GM10266 (cell line): ENCODE data around the gene LCMT2.
"Not testable (repeated sequence)": the region's sequence is repeated elsewhere in the genome, so short reads cannot be mapped to it uniquely, and the experiment has no call there.

Experiments used
- DNase-seq: peaks from one replicate; pipeline ENCODE4 v3.0.0; 2012; ENCODE audit errors: extremely low spot score
- CTCF ChIP-seq: IDR thresholded peaks from 2 replicates; pipeline ENCODE4 v1.5.1; 2012; ENCODE audit warnings: mild to moderate bottlenecking, low read depth; ENCODE audit not compliant: control insufficient read depth, insufficient read depth; ENCODE audit errors: missing control alignments

Gene LCMT2

DNA sequence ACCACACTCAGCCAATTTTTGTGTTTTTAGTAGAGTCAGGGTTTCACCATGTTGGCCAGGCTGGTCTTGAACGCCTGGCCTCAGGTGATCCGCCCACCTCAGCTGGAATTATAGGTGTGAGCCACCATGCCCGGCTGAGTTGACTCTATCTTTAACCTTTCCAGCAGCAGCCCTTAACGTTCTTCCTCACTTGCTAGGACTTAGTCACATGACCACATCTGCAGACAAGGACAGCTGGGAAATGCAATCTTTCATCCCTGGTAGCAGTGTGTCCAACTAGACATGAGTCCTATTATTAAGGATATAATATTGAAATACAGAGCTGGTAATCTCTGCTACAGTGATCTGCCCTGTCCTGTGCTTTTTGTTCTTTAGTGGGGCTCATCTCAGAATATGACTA lies 18.0 kb downstream of the LCMT2 start:
- no peak for DNase-seq
- no peak for TF ChIP-seq CTCF

GRCh38 chr15:43302205-43302817 lies 28.1 kb downstream of the LCMT2 start, which contains the start of gene TGM7:
TSS of gene TGM7 (minus strand) at chr15:43302255.
- no peak for DNase-seq
- TF ChIP-seq CTCF: no peak

DNA sequence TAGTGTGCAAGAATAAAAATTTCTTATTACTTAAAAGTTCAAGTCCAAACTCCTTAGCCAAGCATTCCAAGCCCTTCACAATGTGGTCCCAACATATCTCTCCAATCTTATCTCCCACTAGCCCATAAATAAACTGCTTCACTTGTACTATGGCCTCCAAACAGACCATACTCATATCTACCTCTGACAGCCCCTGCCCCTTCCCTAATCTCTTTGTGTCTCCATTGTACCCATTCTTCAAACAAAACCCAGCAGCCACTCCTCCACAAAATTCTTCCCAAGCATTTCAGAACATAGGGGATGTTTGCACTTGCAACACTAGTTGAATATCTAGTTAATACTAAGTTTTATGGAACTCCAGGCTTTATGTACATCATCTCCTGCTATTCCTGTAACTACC lies 30.5 kb downstream of the LCMT2 start:
- no peak for TF ChIP-seq CTCF
- DNase-seq: no peak

DNA sequence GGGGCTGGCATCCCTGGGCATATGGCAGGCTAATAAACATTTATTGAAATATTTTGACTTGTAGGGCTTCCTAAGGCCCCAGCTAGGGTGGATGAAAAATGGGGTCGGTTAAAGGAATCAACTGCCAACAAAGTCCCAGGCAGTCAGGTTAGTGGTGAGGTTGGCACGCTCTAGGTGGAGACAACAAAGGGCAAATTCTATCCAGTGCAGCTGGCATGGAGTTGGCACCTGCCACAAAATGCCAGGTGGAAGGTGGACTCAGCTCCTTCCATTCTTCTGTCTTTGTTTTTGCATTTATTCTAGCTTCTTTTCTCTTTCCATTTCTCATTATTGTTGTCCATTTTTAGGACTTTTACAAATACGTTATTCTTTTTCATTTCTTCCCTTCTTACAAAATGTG lies 31.0 kb downstream of the LCMT2 start:
- DNase-seq: no peak

DNA sequence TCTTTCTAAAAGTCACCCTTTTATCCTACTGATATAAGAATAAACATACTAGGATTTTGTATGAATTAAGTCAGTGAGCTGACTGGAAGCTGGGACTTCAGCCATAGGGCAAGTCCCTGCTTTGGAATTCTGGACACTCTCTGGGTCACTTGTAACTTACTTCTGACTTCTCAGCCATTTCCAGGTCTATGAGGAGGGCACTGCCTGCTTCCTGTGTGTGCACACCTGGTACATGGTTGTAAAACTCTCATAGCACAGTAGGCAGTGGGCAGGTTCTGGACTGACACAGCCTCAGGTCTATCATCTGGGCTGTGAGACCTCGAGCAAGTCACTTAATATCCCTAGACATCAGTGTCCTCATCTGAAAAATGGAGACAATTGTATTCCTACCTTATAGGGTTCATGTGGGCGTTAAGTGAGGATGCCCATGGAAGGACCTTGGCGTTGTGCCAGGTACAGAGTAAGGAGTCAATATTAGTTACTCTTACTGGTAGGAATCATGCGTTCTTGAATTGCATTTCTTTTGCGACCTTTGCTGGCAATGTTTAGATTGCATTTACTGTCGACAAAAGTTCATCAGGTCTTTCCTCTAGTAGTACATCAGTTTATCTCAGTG lies 36.2 kb downstream of the LCMT2 start:
- no peak for DNase-seq
- no peak for TF ChIP-seq CTCF

More for the DNA sequence above, 31.0 kb downstream of the LCMT2 start:
- TF ChIP-seq CTCF: no peak

DNA sequence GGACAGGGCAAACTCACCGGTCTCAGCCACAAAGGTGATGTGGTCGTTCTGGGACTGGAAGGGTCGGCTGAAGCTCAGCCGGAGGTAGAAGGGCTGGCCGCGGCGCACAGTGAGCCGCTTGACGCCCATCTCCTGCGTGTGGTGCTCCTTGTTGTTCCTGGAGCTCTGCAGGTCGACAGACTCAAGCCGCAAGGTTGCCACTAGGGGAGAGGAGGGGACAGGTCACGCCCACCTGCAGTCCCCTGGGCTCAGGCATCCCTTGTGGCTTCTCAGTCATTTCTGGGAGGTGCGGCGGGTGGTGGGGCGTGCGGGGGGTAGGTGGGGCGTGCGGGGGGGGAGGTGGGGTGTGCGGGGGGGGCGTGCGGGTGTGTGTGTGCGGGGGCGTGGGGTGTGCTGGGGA lies 36.9 kb downstream of the LCMT2 start:
- no peak for TF ChIP-seq CTCF
- no peak for DNase-seq

GRCh38 chr15:43292375-43293078 lies 37.8 kb downstream of the LCMT2 start:
- TF ChIP-seq CTCF: no peak
- no peak for DNase-seq

DNA sequence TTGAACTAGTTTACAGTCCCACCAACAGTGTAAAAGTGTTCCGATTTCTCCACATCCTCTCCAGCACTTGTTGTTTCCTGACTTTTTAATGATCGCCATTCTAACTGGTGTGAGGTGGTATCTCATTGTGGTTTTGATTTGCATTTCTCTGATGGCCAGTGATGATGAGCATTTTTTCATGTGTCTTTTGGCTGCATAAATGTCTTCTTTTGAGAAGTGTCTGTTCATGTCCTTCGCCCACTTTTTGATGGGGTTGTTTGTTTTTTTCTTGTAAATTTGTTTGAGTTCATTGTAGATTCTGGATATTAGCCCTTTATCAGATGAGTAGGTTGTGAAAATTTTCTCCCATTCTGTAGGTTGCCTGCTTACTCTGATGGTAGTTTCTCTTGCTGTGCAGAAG lies 40.7 kb downstream of the LCMT2 start:
- DNase-seq: not testable (repeated sequence)
